BE2C (cell line): ENCODE measurements around the gene SPRYD4.
A peak's percentile ranks its signal among the peaks of the same experiment; 100 is the strongest.
"Not testable (repeated sequence)": the region's sequence is repeated elsewhere in the genome, so short reads cannot be mapped to it uniquely, and the experiment has no call there.

Experiments
- DNase-seq: peaks from one replicate; pipeline ENCODE4 v3.0.0-alpha.2; 2020
- H3K27me3 ChIP-seq: fragments of 250-450 bp; sonication (Bioruptor Pico); 2 replicates; pipeline ENCODE4 v1.5.1; 2020; ENCODE audit warnings: mild to moderate bottlenecking
- H3K36me3 ChIP-seq: fragments of 250-450 bp; sonication (Bioruptor Pico); 2 replicates; pipeline ENCODE4 v1.5.1; 2020; ENCODE audit warnings: mild to moderate bottlenecking
- H3K4me1 ChIP-seq: fragments of 250-450 bp; sonication (Bioruptor Pico); 2 replicates; pipeline ENCODE4 v1.5.1; 2020
- H3K4me3 ChIP-seq: 2 replicates; pipeline ENCODE4 v1.5.1; 2011; ENCODE audit warnings: low read depth, low read length
- H3K9me3 ChIP-seq: fragments of 250-450 bp; sonication (Bioruptor Pico); 2 replicates; pipeline ENCODE4 v1.5.1; 2020
- TF ChIP-seq, protein P1 (sequence below): IDR thresholded peaks from 2 replicates; pipeline ENCODE4 v1.5.1; 2012; ENCODE audit warnings: mild to moderate bottlenecking, low read depth, low read length

The SPRYD4 gene

DNA sequence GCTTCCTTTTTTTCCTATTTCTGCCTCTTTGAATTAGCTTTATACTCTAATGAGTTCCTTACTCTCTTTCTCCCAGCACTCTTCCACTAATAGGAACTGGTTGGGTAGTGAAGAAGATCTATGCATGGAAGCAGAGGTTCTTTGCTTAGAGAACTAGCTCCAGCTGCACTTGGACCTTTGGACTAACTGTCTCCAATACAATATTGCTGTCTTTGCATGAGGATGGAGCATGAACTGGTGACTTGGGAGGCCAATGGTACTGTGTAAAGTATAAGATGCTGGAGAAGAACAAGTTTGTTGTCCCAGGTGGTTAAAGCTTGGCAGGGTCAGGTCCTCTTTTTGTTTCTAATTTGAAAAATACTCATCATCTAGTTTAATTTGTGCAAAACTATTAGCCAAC is 22.0 kb downstream of the SPRYD4 start:
- H3K27me3 ChIP-seq, result peaks cover 61% of the 10 kb centered on the region
- DNase-seq, result no peak
- H3K9me3 ChIP-seq, result peaks cover 8% of the 10 kb centered on the region
- H3K4me3 ChIP-seq, result no peak overlapping the region
- no peaks in the 10 kb centered on the region for H3K4me1 ChIP-seq
- TF ChIP-seq, protein P1, sequence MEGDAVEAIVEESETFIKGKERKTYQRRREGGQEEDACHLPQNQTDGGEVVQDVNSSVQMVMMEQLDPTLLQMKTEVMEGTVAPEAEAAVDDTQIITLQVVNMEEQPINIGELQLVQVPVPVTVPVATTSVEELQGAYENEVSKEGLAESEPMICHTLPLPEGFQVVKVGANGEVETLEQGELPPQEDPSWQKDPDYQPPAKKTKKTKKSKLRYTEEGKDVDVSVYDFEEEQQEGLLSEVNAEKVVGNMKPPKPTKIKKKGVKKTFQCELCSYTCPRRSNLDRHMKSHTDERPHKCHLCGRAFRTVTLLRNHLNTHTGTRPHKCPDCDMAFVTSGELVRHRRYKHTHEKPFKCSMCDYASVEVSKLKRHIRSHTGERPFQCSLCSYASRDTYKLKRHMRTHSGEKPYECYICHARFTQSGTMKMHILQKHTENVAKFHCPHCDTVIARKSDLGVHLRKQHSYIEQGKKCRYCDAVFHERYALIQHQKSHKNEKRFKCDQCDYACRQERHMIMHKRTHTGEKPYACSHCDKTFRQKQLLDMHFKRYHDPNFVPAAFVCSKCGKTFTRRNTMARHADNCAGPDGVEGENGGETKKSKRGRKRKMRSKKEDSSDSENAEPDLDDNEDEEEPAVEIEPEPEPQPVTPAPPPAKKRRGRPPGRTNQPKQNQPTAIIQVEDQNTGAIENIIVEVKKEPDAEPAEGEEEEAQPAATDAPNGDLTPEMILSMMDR, result no peak
- no peaks in the 10 kb centered on the region for H3K36me3 ChIP-seq

DNA sequence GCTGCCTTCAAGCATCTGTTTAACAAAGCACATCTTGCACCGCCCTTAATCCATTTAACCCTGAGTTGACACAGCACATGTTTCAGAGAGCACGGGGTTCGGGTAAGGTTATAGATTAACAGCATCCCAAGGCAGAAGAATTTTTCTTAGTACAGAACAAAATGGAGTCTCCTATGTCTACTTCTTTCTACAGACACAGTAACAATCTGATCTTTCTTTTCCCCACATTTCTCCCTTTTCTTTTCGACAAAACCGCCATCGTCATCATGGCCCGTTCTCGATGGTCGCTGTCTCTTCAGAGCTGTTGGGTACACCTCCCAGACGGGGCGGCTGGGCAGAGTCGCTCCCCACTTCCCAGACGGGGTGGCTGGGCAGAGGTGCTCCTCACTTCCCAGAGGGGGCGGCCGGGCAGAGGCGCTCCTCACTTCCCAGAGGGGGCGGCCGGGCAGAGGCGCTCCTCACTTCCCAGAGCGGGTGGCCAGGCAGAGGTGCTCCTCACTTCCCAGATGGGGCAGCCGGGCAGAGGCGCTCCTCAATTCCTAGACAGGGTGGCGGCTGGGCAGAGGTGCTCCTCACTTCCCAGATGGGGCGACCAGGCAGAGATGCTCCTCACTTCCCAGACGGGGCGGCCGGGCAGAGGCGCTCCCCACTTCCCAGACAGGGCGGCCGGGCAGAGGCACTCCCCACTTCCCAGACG is 25.2 kb downstream of the SPRYD4 start:
- H3K9me3 ChIP-seq, H3K36me3 ChIP-seq, DNase-seq, H3K4me1 ChIP-seq, H3K4me3 ChIP-seq: not testable (repeated sequence)
- H3K27me3 ChIP-seq, result peaks cover 35% of the 10 kb centered on the region

DNA sequence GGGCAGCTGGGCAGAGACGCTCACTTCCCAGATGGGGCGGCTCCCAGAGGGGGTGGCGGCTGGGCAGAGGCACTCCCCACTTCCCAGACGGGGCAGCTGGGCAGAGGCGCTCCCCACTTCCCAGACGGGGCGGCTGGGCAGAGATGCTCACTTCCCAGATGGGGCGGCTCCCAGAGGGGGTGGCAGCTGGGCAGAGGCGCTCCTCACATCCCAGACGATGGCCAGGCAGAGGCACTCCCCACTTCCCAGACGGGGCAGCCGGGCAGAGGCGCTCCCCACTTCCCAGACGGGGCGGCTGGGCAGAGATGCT is 25.7 kb downstream of the SPRYD4 start:
- H3K4me3 ChIP-seq, H3K9me3 ChIP-seq, DNase-seq, H3K4me1 ChIP-seq, H3K36me3 ChIP-seq: not testable (repeated sequence)
- peaks cover 30% of the 10 kb centered on the region for H3K27me3 ChIP-seq

DNA sequence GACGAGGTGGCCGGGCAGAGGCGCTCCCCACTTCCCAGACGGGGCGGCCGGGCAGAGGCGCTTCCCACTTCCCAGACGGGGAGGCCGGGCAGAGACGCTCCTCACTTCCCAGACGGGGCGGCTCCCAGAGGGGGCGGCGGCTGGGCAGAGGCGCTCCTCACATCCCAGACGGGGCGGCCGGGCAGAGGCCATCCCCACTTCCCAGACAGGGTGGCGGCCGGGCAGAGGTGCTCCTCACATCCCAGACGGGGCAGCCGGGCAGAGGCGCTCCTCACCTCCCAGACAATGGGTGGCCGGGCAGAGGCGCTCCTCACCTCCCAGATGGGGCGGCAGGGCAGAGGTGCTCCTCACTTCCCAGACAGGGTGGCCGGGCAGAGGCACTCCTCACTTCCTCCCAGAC is 26.1 kb downstream of the SPRYD4 start:
- not testable (repeated sequence) for H3K9me3 ChIP-seq, H3K36me3 ChIP-seq, H3K4me3 ChIP-seq, H3K4me1 ChIP-seq, DNase-seq
- H3K27me3 ChIP-seq, result peaks cover 25% of the 10 kb centered on the region

DNA sequence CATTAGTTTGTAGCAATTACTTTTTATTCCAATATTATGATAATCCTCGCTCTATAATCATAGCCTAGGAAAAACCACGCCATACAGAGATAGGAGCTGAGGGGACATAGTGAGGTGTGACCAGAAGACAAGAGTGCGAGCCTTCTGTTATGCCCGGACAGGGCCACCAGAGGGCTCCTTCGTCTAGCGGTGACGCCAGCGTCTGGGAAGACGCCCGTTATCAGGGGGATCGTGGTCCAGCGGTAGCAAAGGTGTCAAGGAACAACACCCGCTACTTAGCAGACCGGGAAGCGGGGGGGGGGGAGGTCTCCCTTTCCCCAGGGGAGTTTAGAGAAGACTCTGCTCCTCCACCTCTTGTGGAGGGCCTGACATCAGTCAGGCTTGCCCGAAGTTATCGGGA is 28.3 kb downstream of the SPRYD4 start:
- not testable (repeated sequence) for H3K9me3 ChIP-seq, H3K27me3 ChIP-seq, H3K36me3 ChIP-seq, H3K4me1 ChIP-seq
- peak; percentile 73 for DNase-seq
- peak overlapping the region; percentile 36 for H3K4me3 ChIP-seq
- TF ChIP-seq, protein P1, result peak; percentile 46

DNA sequence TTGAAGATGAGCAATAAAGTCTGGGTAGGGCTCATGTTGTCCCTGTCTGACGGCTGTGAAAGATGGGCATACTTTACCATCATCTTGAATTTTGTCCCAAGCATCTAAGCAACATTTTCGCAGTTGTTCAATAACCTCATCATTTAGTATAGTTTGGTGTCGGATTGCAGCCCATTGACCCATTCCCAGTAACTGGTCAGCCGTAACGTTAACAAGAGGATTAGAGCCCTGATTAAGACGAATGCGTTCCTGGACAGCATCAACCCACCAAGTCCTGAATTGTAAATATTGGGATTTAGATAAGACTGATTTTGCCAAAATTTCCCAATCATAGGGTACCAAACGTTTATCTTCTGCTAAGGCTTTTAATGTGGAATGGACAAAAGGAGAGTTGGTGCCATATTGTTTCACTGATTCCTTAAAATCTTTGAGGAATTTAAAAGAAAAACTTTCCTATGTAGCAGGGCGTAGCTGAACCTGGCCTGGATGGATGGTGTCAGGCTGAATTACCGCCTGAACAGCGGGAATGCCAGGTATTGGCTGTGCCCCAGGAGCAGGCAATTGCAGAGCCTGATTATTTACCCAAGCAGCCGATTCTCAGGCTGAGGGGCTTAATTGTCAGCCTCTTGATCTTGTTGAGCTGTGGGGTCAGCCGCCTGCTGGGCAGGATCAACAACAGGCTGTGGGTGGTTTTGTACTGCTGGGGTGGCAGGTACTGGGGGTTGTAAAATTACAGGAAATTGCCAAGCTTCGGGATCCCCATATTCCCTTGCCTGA is 29.9 kb downstream of the SPRYD4 start:
- H3K27me3 ChIP-seq, H3K4me3 ChIP-seq, H3K36me3 ChIP-seq, H3K4me1 ChIP-seq, DNase-seq, H3K9me3 ChIP-seq: not testable (repeated sequence)

DNA sequence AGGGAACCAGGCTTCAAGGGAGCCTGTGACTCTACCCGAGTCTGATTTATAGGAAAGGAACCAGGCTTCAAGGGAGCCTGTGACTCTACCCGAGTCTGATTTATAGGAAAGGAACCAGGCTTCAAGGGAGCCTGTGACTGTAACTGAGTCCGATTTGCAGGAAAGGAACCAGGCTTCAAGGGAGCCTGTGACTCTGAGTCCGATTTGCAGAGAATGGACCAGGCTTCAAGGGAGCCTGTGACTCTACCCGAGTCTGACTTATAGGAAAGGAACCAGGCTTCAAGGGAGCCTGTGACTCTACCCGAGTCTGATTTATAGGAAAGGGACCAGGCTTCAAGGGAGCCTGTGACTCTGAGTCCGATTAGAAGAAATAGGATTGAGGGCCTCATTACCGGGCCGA is 31.1 kb downstream of the SPRYD4 start:
- not testable (repeated sequence) for H3K9me3 ChIP-seq, H3K36me3 ChIP-seq, DNase-seq, H3K4me1 ChIP-seq, H3K27me3 ChIP-seq, H3K4me3 ChIP-seq

DNA sequence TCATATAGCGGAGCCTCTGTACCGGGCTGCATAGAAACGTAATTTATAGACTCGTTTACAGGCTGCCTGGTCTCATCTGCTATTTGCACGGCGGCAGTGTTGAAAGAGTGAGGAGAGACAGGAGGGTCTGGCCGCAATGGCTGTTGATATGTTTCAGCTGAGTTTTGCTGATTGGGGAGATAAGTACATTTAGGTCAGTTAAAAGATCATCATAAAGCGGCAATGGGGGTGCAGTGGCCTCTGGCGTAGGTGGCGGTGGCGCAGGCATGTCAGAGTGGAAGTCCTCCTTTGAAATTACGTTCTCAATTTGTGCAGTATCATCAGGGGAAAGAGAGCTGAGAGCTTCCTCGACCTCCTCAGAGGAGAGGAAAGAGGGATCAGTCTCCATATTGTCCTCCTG is 31.5 kb downstream of the SPRYD4 start:
- not testable (repeated sequence) for H3K27me3 ChIP-seq, DNase-seq, H3K9me3 ChIP-seq, H3K36me3 ChIP-seq, H3K4me1 ChIP-seq, H3K4me3 ChIP-seq

DNA sequence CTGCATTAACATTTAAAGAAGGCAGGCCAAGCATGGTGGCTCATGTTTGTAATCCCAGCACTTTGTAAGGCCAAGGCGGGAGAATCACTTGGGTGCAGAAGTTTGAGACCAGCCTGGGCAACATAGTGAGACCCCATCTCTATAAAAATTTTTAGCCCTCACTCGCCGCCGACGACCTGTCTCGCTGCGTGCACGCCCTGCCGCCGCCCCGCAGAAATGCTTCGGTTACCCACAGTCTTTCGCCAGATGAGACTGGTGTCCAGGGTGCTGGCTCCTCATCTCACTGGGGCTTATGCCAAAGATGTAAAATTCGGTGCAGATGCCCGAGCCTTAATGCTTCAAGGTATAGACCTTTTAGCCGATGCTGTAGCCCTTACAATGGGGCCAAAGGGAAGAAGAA is 42.4 kb downstream of the SPRYD4 start:
- H3K4me3 ChIP-seq, result no peak overlapping the region
- TF ChIP-seq, protein P1, result no peak
- no peaks in the 10 kb centered on the region; the same call in 1 of the 2 replicates for H3K4me1 ChIP-seq
- no peaks in the 10 kb centered on the region for H3K36me3 ChIP-seq
- no peak for DNase-seq
- H3K27me3 ChIP-seq, result peaks cover 7% of the 10 kb centered on the region; the same call in 1 of the 2 replicates
- no peaks in the 10 kb centered on the region for H3K9me3 ChIP-seq

DNA sequence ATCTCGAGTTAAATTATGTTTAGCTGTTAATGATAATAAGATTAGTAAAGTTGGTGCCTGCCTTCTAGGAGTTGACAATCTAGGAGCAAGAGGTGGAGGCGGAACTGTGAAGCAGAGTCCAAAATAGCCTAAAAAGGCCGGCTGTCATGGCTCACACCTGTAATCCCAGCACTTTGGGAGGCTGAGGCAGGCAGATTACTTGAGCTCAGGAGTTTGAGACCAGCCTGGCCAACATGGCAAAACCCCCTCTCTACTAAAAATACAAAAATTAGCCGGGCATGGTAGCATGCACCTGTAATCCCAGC is 45.6 kb downstream of the SPRYD4 start:
- H3K4me1 ChIP-seq, DNase-seq, H3K27me3 ChIP-seq, H3K36me3 ChIP-seq, H3K4me3 ChIP-seq, H3K9me3 ChIP-seq: not testable (repeated sequence)
